H54 (cell line): ENCODE measurements around the gene MBD4.
"Not testable (repeated sequence)": the region's sequence is repeated elsewhere in the genome, so short reads cannot be mapped to it uniquely, and the experiment has no call there.

Source experiments
- DNase-seq: peaks from one replicate; pipeline ENCODE4 v3.0.0; 2011; ENCODE audit warnings: low spot score, mixed read lengths; ENCODE audit not compliant: insufficient read length
- FAIRE-seq: peaks from 3 replicates; lab custom pipeline; 2011; peaks lifted over from hg19 to GRCh38; lab: Jason Lieb, UNC
- POLR2A ChIP-seq: IDR thresholded peaks from 2 replicates; pipeline ENCODE4 v1.6.1; 2011; ENCODE audit warnings: low read depth, mild to moderate bottlenecking, low read length

The MBD4 gene

DNA sequence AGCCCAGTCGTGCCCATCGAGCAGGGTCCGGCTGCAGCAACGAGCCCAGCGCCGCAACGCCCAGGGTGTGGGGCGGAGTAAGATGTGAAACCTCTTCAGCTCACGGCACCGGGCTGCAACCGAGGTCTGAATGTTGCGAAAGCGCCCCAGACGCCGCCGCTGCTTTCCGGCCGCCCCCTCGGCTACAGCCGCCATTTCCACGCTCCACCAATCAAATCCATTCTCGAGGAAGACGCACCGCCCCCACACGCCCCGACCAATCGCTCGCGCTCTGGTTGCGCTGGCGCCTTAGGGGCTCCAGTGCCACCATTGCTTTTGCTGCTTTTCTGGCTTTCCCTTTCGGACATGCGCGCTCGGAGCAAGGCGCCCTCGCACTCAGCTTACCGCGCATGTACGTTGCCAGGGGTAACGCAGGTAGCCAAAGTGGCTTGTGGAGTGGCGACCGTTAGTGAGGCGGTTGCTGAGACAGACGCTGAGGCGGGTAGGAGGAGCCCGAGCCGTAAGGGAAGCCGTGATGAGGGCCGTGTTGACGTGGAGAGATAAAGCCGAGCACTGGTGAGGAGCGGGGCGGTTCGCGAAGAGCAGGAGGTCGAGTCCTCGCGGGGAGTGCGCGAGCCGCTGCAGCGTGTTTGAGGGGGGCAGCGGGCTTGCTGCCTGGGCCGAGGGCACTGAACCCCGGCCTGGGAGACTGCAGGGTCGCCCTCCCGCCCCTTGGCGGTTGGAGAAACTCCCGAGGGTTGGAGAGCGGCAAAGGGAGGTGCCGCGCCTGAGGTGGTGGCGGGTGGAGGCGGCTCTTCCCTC lies at the start of gene MBD4, which contains the start of gene IFT122:
Gene MBD4 (minus strand): TSS at position 132 of the 801 bp plus-strand sequence. CDS start 115 bp downstream, at position 17.
Gene IFT122 (plus strand): TSS at position 408 of the 801 bp plus-strand sequence. CDS start 107 bp downstream, at position 515.
- peak; percentile 97 for DNase-seq
- TF ChIP-seq POLR2A, result peak; percentile 97
- peak; percentile 98 for FAIRE-seq

DNA sequence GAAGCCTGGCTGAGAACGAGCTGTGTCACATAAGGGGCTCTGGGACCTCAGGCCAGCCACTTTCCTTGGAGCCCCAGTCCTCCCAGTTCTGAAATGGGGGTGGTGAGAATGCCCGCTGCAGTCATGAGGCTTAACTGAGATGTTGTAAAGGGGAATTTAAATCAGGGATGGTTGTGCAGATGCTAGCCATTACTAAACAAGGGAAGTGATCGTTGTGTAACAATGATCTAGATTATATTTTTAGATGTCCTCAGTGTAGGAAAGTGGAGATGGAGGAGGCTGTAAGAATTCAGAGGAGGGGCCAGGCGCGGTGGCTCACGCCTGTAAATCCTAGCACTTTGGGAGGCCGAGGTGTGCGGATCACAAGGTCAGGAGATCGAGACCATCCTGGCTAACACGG lies 49.5 kb upstream of the MBD4 start:
- not testable (repeated sequence) for FAIRE-seq, DNase-seq

DNA sequence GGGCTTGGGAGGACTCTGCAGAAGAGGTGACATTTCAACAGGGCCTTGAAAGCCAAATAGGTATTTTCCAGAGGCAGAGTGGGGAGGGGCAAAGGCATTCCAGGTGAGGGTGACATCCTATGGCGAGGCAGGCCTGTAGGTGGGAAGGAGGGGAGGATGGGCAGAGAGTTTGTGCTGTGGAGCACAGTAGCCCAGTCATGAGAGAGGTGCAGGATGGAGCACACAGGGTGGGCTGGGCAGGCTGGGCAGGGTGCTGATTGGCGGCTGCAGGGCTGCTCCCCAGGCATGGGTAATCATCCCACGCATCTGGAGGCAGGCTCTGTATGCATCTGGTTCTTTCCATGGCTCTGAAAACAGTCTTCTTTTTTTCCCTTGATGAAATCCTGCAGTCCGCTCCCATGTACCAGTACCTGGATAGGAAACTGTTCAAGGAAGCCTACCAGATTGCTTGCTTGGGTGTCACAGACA lies 48.2 kb upstream of the MBD4 start:
- FAIRE-seq, DNase-seq: not testable (repeated sequence)

GRCh38 chr3:129487183-129487867 lies 47.6 kb upstream of the MBD4 start:
- TF ChIP-seq POLR2A, result no peak
- FAIRE-seq (no peak), DNase-seq (no peak)

GRCh38 chr3:129486664-129487035 lies 46.9 kb upstream of the MBD4 start:
- FAIRE-seq, result no peak
- TF ChIP-seq POLR2A, result no peak
- DNase-seq, result no peak

- DNase-seq (peak; percentile 78), FAIRE-seq (no peak)
- TF ChIP-seq POLR2A, result no peak
Measured at GRCh38 chr3:129485721-129486663, 46.2 kb upstream of the MBD4 start.

DNA sequence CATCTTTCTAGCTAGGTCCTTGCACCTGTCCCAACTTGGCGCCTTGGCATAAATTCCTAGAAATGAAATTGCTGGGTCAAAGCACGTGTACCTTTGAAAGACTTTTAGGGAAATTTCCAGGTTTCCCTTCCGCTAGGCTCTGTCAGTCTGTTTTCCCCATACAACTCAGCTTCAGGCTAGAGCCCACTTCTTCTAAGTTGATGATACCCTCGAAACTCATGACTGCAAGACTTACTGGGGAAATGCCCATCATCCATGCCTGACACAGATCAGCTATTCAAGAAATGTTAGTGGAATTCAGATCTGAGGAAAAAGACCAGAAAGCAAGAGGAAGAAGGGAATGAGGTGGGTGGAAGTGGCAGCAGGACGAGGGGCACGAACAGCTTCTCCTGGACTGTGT lies 45.4 kb upstream of the MBD4 start:
- FAIRE-seq, DNase-seq: not testable (repeated sequence)

GRCh38 chr3:129483870-129484269 lies 44.1 kb upstream of the MBD4 start:
- FAIRE-seq (no peak), DNase-seq (no peak)
- TF ChIP-seq POLR2A, result no peak

DNA sequence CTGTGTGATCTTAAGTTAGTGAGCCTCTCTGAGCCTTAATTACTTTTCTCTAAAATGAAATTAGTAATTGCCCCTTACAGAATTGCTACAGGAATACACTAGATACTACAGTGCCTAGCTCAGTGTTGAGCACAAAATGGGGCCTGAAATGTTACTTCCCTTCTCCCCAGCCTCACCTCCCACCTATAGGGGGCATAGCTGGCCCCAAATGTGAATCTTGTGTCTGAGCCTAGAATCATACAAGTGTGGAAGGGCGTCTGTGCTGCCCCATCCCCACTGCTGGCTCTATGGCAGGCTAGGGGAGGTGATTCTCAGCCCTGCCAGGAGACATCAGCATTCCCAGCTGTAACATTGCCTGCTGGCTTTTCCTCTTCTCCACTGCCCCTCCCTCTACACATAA lies 43.0 kb upstream of the MBD4 start:
- DNase-seq (no peak), FAIRE-seq (no peak)
- no peak for TF ChIP-seq POLR2A

- TF ChIP-seq POLR2A, result no peak
- FAIRE-seq (no peak), DNase-seq (no peak)
Measured at GRCh38 chr3:129481766-129482332, 42.1 kb upstream of the MBD4 start.

DNA sequence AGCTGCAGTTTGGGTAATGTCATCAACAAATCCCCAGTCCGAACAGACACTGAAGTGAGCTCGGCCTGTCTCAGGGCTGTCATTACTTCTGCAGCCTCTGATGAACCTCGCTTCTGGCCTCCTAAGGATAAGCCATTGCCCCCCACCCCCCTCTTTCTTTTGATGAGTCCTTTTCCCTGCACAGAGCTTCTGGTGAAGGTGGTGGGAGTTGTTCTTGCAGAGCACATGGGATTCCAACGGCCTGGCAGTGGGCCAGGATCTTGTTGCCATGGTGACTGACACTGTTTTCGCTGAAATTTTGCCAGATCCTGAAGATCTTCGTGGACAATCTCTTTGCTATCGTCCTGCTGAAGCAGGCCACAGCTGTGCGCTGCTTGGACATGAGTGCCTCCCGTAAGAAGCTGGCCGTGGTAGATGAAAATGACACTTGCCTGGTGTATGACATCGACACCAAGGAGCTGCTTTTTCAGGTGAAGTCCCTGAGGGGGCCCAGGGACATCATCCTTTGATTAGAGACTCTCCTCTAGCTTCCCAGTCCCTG lies 41.5 kb upstream of the MBD4 start:
- DNase-seq, result not testable (repeated sequence)
- FAIRE-seq, result peak; percentile 15

DNA sequence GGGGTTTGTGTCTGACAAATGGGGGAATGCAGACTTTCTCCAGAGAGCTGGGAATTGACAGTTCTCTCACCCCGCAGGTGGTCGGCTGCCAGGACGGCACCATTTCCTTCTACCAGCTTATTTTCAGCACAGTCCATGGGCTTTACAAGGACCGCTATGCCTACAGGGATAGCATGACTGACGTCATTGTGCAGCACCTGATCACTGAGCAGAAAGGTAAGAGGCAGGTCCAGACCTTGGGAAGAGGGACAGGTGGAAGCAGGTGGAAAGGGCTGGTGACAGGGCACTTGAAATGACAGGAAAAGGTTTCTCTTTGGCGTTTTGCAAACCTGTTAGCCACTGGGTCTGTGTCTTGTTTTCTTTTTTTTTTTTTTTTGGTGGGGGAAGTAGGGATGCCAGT lies 36.8 kb upstream of the MBD4 start:
- FAIRE-seq (no peak), DNase-seq (no peak)
- no peak for TF ChIP-seq POLR2A

DNA sequence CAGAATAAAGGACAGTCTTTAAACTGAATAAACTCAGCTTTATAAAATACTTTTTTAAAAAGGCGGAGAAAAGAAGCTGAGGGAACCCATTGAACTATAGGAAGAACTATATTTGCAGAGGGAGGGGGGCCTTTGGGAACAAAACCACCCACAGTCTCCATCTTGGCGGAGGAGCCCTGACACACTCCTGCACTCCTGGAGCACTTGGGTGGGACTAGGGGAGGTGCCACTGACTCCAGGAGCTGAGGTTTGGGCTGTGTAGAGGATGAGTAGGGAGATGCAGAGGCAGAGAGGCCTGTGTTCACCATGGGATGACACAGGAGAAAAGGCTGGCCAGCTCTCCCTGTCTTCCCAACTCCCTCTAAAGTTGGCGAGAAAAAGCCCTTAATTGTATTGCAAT lies 36.1 kb upstream of the MBD4 start:
- DNase-seq (no peak), FAIRE-seq (no peak)
- no peak for TF ChIP-seq POLR2A
